ENCODE measurements around the gene DHRS2.
"Not testable (repeated sequence)": the region's sequence is repeated elsewhere in the genome, so short reads cannot be mapped to it uniquely, and the experiment has no call there.

Gene DHRS2

GRCh38 chr14:23633160-23633701 is 2.9 kb upstream of the DHRS2 start:
- DNase-seq (ENCODE audit: low spot score) = peak; percentile 16

GRCh38 chr14:23634698-23635412 is 1.3 kb upstream of the DHRS2 start:
- DNase-seq (ENCODE audit: low spot score) = not testable (repeated sequence)

GRCh38 chr14:23637312-23637654 is 1.1 kb downstream of the DHRS2 start:
- not testable (repeated sequence) for DNase-seq (ENCODE audit: low spot score)

GRCh38 chr14:23637655-23638413 is 1.7 kb downstream of the DHRS2 start:
- DNase-seq (ENCODE audit: low spot score) = not testable (repeated sequence)

- DNase-seq (ENCODE audit: low spot score) = no peak
Measured at GRCh38 chr14:23638414-23639047, 2.4 kb downstream of the DHRS2 start.

GRCh38 chr14:23639048-23639890 is 3.1 kb downstream of the DHRS2 start:
- no peak for DNase-seq (ENCODE audit: low spot score)

- DNase-seq (ENCODE audit: low spot score) = no peak
Measured at GRCh38 chr14:23639891-23640523, 3.8 kb downstream of the DHRS2 start.

GRCh38 chr14:23640524-23641141 is 4.5 kb downstream of the DHRS2 start:
- no peak for DNase-seq (ENCODE audit: low spot score)

GRCh38 chr14:23641180-23641914 is 5.2 kb downstream of the DHRS2 start:
- DNase-seq (ENCODE audit: low spot score) = no peak

- no peak for DNase-seq (ENCODE audit: low spot score)
Measured at GRCh38 chr14:23641915-23642588, 5.9 kb downstream of the DHRS2 start.

GRCh38 chr14:23643533-23644194 is 7.5 kb downstream of the DHRS2 start:
- DNase-seq (ENCODE audit: low spot score) = no peak

GRCh38 chr14:23644195-23644918 is 8.2 kb downstream of the DHRS2 start:
- DNase-seq (ENCODE audit: low spot score) = no peak

- no peak for DNase-seq (ENCODE audit: low spot score)
Measured at GRCh38 chr14:23644919-23645336, 8.8 kb downstream of the DHRS2 start.

- DNase-seq (ENCODE audit: low spot score) = no peak
Measured at GRCh38 chr14:23645504-23645811, 9.3 kb downstream of the DHRS2 start.

- DNase-seq (ENCODE audit: low spot score) = no peak
Measured at GRCh38 chr14:23645812-23646647, 9.9 kb downstream of the DHRS2 start.

- DNase-seq (ENCODE audit: low spot score) = no peak
Measured at GRCh38 chr14:23646648-23647549, 10.7 kb downstream of the DHRS2 start.

GRCh38 chr14:23647619-23648018 is 11.5 kb downstream of the DHRS2 start:
- DNase-seq (ENCODE audit: low spot score) = no peak
